GM19328 (cell line): ENCODE measurements around the gene STX1A.
"Not testable (repeated sequence)": the region's sequence is repeated elsewhere in the genome, so short reads cannot be mapped to it uniquely, and the experiment has no call there.

Source experiments
- ATAC-seq: cut with Tn5 transposase; IDR thresholded peaks from one replicate; pipeline ENCODE4 v1.9.1; 2021; ENCODE audit warnings: mild to moderate bottlenecking, moderate library complexity; ENCODE audit not compliant: unreplicated experiment

The STX1A gene

GRCh38 chr7:73736885-73737284, 17.4 kb upstream of the STX1A start:
- no peak for ATAC-seq

DNA sequence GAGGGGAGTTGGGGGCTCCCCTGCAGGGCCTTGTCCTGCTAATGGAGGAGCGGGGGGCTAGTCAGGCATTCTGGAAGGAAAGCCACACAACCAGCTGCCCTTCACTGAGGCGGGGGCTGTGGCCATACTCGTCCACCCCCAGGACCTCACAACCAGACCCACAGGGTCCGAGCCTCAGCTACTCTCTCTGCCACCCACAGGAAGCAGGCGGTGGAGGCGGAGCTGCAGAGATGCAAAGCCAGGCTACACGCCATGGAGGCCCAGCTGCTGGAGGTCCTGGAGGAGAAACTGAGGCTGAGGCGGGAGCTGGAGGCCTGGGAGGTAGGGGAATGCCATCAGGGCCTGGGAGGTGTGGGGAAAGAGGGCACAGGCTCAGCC, 16.0 kb upstream of the STX1A start:
- no peak for ATAC-seq

DNA sequence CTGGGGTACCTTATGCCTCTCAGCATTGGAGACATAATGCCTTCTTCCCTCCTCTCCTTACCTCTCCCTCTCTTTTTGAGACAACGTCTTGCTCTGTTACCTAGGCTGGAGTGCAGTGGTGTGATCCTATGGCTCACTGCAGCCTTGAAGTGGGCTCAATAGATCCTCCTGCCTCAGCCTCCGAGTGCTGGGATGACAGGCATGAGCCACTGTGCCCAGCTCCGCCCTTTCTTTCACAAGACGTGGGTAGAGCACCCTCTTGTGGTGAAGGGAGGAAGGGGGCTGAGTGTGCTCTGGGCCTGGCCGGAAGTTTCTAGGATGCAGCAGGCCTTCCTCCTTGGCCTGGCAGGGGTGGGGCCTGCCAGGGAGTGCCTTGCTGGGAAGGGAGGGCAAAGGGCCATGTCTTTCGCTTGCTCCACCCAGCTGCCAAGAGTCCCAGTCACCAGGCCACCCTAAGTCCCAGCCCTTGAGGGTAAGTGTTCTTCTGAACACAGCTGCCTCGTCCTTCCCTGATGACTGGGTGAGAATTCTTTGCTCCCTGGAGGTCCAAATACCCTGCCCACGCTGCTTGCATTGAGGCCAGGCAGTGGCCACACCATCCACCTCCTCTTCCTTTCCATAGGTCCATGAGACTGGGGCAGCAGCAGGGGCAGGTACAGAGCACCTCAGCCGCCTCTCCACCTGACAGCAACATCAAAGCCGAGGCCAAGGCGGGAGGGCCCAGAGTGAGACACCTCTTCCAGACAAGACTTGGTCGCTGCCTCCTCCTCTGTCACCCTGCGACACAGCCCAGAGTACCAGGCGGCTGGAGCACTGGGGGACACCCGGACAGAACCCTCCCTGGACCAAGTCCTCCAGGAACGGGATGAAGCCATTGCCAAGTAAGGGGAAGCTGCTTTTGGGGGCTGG, 15.4 kb upstream of the STX1A start:
- ATAC-seq, result no peak

DNA sequence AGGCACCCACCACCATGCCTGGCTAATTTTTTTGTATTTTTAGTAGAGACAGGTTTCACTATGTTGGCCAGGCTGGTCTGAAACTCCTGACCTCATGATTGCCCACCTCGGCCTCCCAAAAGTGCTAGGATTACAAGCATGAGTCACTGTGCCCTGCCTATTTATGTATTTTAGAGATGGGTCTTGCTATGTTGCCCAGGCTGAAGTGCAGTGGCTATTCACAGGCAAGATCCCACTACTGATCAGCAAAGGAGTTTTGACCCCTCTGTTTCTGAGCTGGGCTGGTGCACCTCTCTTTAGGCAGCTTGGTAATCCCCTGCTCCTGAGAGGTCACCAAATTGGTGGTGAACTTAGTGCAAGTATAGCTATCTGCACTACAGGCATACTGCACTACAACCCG, 12.9 kb upstream of the STX1A start:
- ATAC-seq, result no peak

GRCh38 chr7:73730485-73730884, 11.0 kb upstream of the STX1A start:
- no peak for ATAC-seq

DNA sequence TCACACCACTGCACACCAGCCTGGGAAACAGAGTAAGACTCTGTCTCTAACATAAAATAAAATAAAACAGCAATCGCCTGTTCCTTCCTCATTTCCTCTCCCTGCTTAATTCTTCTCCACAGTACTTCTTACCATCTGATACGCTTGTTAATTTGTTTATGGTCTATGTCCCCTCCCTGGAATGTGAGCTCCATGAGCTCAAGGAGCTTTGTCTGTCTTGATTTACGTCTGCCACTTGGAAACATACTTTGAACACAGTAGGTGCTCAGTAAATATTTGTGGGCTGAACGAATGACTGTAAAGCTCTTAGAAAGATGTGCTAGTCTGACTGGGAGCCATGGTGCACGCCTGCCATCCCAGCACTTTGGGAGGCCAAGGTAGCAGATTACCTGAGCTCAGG, 9.1 kb upstream of the STX1A start:
- no peak for ATAC-seq

DNA sequence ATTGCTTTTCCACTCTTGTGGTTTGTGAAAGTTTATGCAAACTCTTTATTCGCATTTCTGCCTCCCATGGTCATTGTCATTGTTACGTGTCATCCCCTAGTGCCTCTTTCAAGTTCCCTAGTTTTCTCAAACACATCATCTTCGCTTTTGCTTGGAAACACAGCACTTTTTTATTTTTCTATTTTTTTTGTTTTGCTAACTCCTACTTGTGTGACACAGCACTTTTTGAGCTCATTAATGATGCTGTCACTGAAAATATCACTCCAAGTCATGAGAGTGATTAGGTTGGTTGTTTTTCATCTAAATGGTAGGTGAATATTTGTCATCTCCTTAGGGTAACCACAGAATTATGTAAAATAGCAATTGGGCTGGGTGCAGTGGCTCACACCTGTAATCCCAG, 8.5 kb upstream of the STX1A start:
- no peak for ATAC-seq

DNA sequence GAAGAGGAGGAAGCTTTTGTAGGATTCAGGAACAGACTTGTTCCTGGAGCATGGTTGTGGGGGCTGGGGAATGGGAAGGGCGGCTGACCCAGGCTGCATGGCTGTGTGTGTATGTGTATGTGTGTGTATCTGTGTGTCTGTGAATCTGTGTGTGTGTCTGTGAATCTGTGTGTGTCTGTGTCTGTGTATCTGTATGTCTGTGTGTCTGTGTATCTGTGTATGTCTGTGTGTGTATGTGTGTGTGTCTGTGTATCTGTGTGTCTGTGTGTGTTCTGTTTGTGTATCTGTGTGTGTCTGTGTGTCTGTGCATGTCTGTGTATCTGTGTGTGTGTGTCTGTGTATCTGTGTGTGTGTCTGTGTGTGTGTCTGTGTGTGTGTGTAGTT, 6.6 kb upstream of the STX1A start:
- no peak for ATAC-seq

GRCh38 chr7:73723813-73724212, 4.3 kb upstream of the STX1A start:
- no peak for ATAC-seq

DNA sequence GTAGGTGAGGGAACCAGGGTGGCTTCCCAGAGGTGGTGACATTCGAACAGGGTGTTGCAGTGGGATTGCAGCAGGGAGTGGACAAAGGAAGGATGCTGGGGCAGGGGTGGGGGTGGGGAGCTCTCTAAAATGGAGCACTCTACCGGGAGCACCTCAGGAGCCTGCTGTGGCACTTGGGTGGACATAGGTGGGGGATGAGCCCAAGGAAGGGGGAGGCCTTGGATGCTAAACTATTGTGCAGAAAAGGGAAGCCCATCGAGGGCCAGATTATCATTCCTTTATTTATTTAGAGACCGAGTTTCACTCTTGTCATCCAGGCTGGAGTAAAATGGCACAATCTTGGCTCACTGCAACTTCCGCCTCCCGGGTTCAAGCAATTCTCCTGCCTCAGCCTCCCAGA, 3.3 kb upstream of the STX1A start:
- no peak for ATAC-seq

DNA sequence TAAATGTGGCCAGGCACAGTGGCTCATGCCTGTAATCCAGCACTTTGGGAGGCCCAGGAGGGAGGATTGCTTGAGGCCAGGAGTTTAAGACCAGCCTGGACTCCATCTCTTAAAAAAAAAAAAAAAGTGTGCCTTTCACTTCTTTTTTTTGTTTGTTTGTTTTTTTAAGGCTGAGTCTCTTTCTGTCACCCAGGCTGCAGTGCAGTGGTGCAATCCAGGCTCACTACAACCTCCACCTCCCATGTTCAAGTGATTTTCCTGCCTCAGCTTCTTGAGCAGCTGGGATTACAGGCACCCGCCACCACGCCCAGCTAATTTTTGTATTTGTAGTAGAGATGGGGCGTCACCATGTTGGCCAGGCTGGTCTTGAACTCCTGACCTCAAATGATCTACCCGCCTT, 2.7 kb upstream of the STX1A start:
- ATAC-seq, result not testable (repeated sequence)

GRCh38 chr7:73721377-73721817, 1.9 kb upstream of the STX1A start:
- no peak for ATAC-seq

DNA sequence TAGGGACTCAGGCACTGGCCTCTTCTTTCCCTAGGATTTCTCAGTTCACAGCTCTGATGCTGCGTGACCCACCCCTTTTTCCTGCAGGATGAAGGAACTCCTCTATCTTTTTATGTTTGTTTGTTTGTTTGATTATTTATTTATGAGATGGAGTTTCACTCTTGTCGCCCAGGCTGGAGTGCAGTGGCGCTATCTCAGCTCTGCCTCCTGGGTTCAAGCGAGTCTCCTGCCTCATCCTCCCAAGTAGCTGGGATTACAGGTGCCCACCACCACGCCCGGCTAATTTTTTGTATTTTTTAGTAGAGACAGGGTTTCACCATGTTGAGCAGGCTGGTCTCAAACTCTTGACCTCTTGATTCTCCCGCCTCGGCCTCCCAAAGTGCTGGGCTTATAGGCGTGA, 974 bp upstream of the STX1A start:
- not testable (repeated sequence) for ATAC-seq

DNA sequence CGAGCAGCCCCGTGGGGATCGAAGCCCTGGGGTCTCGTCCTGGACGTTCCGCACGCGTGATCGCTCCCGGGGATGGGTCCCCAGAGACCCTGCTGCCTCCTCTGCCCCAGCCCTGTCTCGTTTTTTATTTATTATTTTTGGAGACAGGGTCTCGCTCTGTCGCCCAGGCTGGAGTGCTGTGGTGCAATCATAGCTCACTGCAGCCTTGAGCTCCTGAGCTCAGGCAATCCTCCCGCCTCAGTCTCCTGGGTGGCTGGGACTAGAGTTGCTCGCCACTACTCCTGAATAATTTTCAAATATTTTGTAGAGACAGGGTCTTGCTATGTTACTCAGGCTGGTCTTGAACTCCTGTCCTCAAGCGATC, 319 bp upstream of the STX1A start:
- ATAC-seq, result no peak

GRCh38 chr7:73718438-73718881, 1.0 kb downstream of the STX1A start:
- ATAC-seq, result no peak

DNA sequence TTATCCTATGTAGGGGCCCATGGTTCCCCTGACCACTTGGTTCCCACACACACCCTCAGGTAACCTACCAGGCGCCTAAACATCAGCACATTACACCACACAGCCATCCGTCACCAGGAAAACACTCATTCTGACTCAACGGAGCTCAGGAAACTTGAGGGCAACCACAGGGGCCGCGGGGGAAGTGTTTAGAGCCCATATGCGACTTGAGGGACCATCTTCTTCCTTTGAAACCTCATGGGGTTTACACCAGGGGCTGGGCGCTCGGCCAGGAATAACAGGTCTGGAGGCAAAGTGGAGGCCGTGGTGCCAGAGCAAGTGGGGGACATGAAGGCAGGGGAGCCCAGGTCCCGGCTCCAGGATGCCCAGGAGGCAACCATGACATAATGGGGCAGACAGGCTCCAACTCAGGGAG, 1.5 kb downstream of the STX1A start:
- no peak for ATAC-seq

GRCh38 chr7:73717025-73717807, 2.3 kb downstream of the STX1A start:
- no peak for ATAC-seq

DNA sequence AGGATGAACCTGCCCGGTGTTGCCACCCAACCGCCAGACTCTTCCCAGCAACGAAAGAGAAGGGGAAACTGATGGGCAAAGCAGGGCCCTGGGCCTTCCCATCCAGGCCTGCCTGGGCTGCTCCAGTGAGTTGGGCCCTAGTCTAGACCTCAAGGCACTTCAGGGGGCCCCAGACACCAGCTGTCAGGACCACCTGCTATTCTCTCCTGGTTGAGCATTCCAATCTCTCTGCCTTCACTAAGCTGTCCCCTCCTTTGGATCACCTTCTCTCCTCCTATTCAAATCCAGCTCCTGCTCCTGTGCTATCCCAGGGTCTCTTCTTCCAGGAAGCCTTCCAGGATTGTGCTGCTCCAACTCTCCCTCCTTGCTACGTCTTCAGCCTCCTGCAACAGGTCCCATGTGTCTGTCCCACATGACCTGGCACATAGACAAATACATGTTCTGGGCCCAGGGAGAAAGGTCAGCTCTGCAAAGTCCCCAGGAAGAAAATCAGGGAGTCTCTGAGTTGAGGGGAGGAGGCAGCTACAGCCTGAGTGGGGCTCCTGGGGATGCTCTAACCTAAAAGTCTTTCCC, 3.1 kb downstream of the STX1A start:
- no peak for ATAC-seq

DNA sequence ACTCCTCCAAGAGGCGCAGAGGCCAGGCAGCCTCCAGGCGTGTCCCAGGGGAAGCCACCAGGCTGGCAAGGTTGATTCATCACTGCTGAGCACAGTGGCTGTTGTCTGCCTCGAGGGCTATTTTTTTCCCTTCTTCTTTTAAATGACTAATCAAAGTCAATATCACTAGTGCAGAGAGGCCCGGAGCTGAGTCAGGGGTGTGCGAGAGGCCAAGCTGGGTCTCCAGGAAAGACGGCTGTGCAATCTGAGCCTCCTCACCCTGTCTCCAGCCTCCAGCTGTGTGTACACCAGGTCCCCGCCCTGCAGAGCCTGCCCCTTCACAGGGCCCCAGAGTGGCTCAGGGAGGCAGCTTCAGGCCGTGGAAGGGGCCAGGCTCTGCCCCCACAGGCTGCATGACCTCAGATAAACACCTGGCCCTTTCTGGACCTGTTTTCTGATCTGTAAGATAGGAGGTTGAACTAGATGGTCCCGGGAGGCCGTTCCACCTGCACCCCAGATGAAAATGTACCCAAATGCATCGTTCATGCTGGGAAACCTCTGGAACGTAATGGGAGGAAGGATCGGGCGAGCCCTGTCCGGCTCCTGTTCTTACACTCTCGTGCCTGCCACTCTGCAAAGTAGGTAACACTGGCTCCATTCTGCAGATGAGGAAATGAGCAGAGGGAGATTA, 3.7 kb downstream of the STX1A start:
- ATAC-seq, result no peak

GRCh38 chr7:73713319-73713718, 6.2 kb downstream of the STX1A start:
- ATAC-seq, result not testable (repeated sequence)

DNA sequence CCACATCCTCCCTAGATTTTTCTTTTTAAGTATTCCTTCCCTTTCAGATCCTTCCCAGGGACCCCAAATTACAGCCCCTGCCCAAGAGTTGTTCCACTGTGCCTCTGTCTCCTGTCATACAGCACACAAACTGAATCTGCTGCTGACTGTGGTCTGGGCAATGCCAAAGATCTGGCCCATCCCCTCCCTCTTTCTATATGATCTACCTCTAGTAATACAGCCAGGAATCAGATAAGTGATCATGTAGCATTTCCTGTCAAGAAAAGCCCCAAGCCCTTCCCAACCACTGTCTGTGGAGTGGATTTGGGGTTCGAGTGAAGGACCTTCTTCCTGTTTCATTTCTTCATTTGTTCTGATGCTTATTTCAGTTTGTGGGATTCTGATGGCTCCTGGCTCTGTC, 6.7 kb downstream of the STX1A start:
- no peak for ATAC-seq
